ENCODE results near the gene NCAM1. TPM values are rescaled to one million over a fixed set of nuclear protein-coding genes. Genes with fewer than 3 reads are reported as not detected.

NCAM1 gene
- total RNA-seq, 1 donor from 2014 or later: 3.5 TPM

DNA sequence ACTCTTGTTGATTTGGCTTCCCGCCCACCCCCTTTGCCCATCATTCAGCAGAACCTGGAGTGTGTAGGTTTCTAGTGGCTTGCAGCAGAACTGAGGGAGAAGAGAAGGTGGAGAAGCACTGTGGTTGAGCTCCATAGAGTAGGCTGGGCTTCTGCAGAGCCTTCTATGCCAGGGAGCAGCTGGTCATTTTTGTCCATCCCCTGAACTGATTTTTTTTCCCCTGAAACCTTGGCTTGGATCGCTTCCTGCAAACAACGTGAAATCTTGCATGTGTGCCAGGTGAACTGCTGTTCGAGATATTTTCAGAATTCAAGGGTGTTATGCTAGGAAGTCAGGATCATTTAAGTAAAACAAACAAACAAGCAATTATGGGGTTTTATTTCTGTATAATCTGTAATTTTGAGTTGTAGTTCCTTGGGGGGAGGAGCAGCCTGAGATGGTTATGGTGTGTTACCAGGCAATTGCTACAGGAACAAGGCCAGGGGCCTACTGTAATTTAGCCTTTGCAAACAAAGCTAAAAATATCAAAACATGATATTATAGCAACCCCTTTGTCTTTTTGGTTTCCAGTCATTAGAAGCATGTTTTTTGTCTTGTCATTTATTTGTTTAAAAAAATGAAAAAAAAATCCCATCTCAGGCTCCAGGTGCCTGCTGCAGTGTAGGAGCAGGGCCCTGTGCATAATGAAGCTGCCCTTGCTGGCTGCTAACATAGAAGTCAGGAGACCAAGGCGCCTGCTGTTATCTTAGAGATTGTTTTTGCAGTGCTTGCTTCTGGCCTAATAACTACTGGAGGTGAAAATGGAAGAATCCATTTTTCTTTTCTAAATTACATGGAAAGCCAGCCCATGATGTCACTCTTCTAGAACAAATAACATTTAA is 200.7 kb downstream of the NCAM1 start:
- TF ChIP-seq, protein P1, sequence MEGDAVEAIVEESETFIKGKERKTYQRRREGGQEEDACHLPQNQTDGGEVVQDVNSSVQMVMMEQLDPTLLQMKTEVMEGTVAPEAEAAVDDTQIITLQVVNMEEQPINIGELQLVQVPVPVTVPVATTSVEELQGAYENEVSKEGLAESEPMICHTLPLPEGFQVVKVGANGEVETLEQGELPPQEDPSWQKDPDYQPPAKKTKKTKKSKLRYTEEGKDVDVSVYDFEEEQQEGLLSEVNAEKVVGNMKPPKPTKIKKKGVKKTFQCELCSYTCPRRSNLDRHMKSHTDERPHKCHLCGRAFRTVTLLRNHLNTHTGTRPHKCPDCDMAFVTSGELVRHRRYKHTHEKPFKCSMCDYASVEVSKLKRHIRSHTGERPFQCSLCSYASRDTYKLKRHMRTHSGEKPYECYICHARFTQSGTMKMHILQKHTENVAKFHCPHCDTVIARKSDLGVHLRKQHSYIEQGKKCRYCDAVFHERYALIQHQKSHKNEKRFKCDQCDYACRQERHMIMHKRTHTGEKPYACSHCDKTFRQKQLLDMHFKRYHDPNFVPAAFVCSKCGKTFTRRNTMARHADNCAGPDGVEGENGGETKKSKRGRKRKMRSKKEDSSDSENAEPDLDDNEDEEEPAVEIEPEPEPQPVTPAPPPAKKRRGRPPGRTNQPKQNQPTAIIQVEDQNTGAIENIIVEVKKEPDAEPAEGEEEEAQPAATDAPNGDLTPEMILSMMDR (IDR thresholded peaks at IDR 0.05): no peak
- H3K4me1 ChIP-seq: peaks cover 4% of the 10 kb centered on the region
- peak in 1 of 2 donors; percentile 29 for ATAC-seq
- no peaks in the 10 kb centered on the region for H3K9me3 ChIP-seq
- no peak for DNase-seq
- intact Hi-C loops (cut with DNase I): no loop called here
- H3K4me3 ChIP-seq: no peak overlapping the region
- no peaks in the 10 kb centered on the region for H3K36me3 ChIP-seq
- no peaks in the 10 kb centered on the region for H3K27me3 ChIP-seq (ENCODE audit: low read depth)
- H3K27ac ChIP-seq: no peak overlapping the region

DNA sequence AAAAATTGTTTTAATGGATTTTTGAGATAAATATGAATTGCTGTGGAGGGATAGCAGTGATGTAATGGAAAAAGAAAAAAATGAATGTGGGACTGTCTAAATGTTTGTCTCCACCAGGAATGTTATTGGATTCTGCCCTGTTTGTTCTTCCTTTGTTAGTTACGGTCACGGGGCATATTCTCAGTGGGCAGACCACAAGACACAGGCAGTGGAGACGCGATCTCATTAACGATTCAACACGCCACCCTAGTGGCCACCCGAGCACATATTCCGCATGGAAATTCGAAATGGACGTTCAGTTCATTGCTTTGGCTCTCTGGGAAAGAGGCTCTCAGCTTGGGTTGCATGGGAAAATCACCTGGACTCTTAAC is 201.4 kb downstream of the NCAM1 start:
- no peaks in the 10 kb centered on the region for H3K36me3 ChIP-seq
- TF ChIP-seq, protein P1 (IDR thresholded peaks at IDR 0.05): no peak
- intact Hi-C loops (cut with DNase I): no loop called here
- no peak overlapping the region for H3K27ac ChIP-seq
- no peak overlapping the region for H3K4me3 ChIP-seq
- ATAC-seq (no peak), DNase-seq (no peak)
- H3K27me3 ChIP-seq (ENCODE audit: low read depth): no peaks in the 10 kb centered on the region
- peaks cover 4% of the 10 kb centered on the region for H3K4me1 ChIP-seq
- H3K9me3 ChIP-seq: no peaks in the 10 kb centered on the region

DNA sequence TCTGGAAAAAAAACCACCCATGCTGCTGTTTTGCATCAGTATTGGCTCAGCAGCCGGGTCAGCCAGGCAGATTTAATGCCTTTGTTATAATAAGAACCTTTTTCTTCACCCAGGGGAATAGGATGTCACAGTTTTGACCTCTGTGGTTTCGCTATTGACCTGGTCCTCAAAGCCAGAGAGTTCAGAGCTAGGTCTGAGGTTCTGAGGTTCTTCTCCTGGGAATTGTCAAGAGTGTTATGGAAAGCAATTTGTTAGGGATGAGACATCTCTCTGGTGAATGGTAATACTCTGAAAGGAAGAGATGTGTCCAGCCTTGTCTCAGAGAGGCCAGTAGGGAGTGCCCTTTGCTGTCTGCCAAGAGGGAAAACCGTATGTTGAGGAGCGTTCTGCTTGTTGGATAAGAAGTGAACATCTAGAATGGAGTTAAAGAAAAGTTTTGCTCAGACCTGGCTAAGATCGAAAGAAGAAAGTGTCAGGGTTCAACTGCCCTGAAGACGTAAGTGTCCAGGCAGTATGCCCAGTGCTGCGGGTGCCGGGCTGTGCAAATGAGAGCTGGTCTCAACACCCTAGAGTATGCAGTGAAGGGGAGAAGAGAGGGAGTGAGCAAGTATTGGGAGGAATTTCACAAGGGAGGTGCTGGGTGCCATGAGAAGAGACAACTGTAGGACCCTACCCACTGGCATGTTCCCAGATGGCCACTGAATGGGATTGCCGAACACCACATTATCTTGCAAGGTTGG is 202.2 kb downstream of the NCAM1 start:
- DNase-seq (no peak), ATAC-seq (no peak)
- Histone ChIP-seq H3K36me3 (no peaks in the 10 kb centered on the region), H3K27me3 (ENCODE audit: low read depth) (no peaks in the 10 kb centered on the region), H3K4me3 (no peak overlapping the region), H3K4me1 (peaks cover 4% of the 10 kb centered on the region), H3K27ac (no peak overlapping the region), H3K9me3 (no peaks in the 10 kb centered on the region)
- intact Hi-C loops (cut with DNase I): no loop called here
- TF ChIP-seq, protein P1 (IDR thresholded peaks at IDR 0.05): no peak

DNA sequence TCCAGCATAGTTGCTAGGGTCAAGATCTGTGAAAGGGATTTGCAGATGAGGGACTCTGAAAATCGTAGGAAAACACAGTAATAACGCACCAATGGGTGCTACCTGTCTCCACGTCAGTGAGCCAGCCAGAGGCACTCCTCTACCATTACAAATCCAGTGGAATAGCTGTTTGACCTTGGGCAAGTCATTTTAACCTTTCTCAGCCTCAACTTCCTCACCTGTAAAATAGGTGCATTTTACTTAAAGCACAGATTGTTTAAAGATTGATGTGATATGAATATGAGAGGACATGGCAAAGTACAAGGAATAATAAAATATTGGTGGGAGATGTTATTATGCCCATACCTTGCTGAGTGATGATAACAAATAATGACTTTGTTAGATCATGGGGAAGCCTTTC is 205.1 kb downstream of the NCAM1 start:
- ATAC-seq (no peak), DNase-seq (no peak)
- intact Hi-C loops (cut with DNase I): no loop called here
- Histone ChIP-seq H3K27ac (no peak overlapping the region), H3K4me3 (no peak overlapping the region), H3K27me3 (ENCODE audit: low read depth) (no peaks in the 10 kb centered on the region), H3K4me1 (peaks cover 4% of the 10 kb centered on the region), H3K9me3 (no peaks in the 10 kb centered on the region), H3K36me3 (no peaks in the 10 kb centered on the region)
- TF ChIP-seq, protein P1 (IDR thresholded peaks at IDR 0.05): no peak

DNA sequence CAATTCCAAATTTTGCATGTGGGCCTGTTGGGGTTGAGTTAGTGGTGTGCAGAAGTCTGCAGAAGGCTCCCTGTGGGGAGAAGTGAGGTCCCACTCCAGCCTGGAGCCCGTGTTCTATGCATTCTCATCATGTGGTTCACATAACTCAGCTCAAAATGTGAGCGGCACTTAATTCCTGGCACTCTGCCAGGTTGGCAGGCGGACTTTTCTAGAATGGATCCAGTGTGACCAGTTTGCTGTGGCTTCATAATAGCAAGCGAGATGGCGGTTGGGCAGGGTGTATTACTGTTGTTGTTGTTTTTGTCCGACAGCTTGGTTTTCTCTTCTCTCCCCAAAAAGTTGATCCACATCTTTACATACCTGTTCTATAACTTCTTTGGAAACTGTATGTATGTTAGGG is 206.4 kb downstream of the NCAM1 start:
- ATAC-seq: no peak
- no peaks in the 10 kb centered on the region for H3K36me3 ChIP-seq
- TF ChIP-seq, protein P1 (IDR thresholded peaks at IDR 0.05): no peak
- no peak overlapping the region for H3K27ac ChIP-seq
- intact Hi-C loops (cut with DNase I): no loop called here
- H3K4me3 ChIP-seq: no peak overlapping the region
- no peak for DNase-seq
- H3K27me3 ChIP-seq (ENCODE audit: low read depth): no peaks in the 10 kb centered on the region
- H3K9me3 ChIP-seq: no peaks in the 10 kb centered on the region
- peaks cover 3% of the 10 kb centered on the region for H3K4me1 ChIP-seq
